K562 (cell line): Measurements from ENCODE around the gene CHPF. TPM values are rescaled to one million over a fixed set of nuclear protein-coding genes. Genes with fewer than 3 reads are reported as not detected.

Experiments
- TCF3 ChIP-seq: sonication (generic); formaldehyde crosslinking; IDR thresholded peaks from 2 replicates; pipeline ENCODE4 v1.4.0; 2020; ENCODE audit warnings: mild to moderate bottlenecking, missing genetic modification reagents
- ZNF184 ChIP-seq: sonication (generic); formaldehyde crosslinking; IDR thresholded peaks from 2 replicates; pipeline ENCODE4 v1.5.0; 2020; ENCODE audit warnings: missing genetic modification reagents
- polyA plus RNA-seq, 8 experiments: library from polyadenylated mRNA; depleted of rRNA in 4 of 8; stranded (reverse) in 5 of 8; unstranded in 3 of 8; fragments of >200 nt; fragmentation: Nextera tagmentation in 2 of 8; fragmentation: Illumina TruSeq in 1 of 8; extraction: Ambion mirVana in 2 of 8; extraction: Trizol in 1 of 8; gene quantifications; 2 replicates each; pipeline versions ENCODE4 v1.2.1 to v1.2.3, GENCODE V29; 2011 to 2014; ENCODE audit warnings: inconsistent platforms in 1 of 8, missing spikeins in 1 of 8
- total RNA-seq, 7 experiments: library from RNA; depleted of rRNA in 6 of 7; stranded (reverse); fragments of >200 nt in 6 of 7; fragmentation: Illumina TruSeq in 2 of 7; extraction: Trizol in 2 of 7; gene quantifications; 2 replicates each; pipeline versions ENCODE4 v1.2.1 to v1.2.3, GENCODE V29; 2011 to 2021; ENCODE audit warnings: low replicate concordance in 1 of 7
- TF ChIP-seq, protein P1 (sequence below): fragments of 450-650 bp; IDR thresholded peaks from 2 replicates; pipeline ENCODE4 v1.6.1; 2016; ENCODE audit warnings: low read depth
- TF ChIP-seq, protein P2 (sequence below): fragments of 450-650 bp; IDR thresholded peaks from 2 replicates; pipeline ENCODE4 v1.6.1; 2016; ENCODE audit warnings: mild to moderate bottlenecking, moderate library complexity

Gene CHPF
- total and polyA plus RNA-seq, 9 of the 15 experiments (the other 6 are each of a cell fraction or from before 2014, with no cell fraction given): 0.15 to 57.2 (median 7.9) TPM

DNA sequence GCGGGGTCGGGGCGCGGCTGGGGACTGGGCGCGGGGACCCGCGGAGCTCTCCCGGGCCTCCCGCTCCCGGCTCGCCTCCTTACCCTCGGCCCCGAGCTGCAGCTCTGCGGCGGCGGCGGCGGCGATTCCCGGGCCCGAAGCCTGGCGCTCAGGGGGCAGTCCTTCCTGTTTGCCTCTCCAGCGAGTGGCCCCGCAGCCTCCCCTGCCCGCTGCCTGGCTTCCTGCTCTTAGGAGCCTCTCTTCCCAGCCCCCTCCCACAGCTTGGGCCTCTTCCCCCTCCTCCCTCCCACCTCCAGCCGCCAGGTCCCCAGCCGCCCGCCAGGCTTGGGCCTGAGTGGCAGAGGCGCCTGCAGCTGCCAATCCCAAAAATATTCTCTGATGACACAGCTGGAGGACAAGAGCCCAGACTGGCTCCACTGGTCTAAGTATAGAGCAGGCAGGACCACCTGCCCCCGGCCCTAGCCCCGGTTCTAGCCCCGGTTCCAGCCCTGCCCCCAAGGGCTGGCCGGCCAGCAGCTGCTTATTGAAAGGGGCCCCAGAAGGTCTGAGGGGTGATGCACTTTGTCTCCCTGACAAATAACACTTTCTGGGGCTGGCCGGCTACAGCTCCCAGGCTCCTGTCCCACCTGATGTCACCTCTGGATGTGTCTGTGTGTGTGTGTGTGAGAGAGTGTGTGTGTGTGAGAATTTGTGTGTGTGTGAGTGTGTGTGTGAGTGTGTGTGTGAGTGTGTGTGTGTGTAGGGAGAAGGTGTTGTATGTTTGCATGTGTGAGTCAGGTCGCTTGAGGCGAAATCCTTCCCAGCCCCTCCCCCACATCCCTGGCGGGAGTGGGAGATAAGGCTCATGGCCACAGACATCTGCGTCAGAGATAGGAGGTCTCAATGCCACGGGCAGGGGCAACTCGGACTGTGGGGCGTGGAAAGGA lies 28.0 kb upstream of the CHPF start, which contains the start of gene OBSL1 (continued):
- TF ChIP-seq, protein P1, sequence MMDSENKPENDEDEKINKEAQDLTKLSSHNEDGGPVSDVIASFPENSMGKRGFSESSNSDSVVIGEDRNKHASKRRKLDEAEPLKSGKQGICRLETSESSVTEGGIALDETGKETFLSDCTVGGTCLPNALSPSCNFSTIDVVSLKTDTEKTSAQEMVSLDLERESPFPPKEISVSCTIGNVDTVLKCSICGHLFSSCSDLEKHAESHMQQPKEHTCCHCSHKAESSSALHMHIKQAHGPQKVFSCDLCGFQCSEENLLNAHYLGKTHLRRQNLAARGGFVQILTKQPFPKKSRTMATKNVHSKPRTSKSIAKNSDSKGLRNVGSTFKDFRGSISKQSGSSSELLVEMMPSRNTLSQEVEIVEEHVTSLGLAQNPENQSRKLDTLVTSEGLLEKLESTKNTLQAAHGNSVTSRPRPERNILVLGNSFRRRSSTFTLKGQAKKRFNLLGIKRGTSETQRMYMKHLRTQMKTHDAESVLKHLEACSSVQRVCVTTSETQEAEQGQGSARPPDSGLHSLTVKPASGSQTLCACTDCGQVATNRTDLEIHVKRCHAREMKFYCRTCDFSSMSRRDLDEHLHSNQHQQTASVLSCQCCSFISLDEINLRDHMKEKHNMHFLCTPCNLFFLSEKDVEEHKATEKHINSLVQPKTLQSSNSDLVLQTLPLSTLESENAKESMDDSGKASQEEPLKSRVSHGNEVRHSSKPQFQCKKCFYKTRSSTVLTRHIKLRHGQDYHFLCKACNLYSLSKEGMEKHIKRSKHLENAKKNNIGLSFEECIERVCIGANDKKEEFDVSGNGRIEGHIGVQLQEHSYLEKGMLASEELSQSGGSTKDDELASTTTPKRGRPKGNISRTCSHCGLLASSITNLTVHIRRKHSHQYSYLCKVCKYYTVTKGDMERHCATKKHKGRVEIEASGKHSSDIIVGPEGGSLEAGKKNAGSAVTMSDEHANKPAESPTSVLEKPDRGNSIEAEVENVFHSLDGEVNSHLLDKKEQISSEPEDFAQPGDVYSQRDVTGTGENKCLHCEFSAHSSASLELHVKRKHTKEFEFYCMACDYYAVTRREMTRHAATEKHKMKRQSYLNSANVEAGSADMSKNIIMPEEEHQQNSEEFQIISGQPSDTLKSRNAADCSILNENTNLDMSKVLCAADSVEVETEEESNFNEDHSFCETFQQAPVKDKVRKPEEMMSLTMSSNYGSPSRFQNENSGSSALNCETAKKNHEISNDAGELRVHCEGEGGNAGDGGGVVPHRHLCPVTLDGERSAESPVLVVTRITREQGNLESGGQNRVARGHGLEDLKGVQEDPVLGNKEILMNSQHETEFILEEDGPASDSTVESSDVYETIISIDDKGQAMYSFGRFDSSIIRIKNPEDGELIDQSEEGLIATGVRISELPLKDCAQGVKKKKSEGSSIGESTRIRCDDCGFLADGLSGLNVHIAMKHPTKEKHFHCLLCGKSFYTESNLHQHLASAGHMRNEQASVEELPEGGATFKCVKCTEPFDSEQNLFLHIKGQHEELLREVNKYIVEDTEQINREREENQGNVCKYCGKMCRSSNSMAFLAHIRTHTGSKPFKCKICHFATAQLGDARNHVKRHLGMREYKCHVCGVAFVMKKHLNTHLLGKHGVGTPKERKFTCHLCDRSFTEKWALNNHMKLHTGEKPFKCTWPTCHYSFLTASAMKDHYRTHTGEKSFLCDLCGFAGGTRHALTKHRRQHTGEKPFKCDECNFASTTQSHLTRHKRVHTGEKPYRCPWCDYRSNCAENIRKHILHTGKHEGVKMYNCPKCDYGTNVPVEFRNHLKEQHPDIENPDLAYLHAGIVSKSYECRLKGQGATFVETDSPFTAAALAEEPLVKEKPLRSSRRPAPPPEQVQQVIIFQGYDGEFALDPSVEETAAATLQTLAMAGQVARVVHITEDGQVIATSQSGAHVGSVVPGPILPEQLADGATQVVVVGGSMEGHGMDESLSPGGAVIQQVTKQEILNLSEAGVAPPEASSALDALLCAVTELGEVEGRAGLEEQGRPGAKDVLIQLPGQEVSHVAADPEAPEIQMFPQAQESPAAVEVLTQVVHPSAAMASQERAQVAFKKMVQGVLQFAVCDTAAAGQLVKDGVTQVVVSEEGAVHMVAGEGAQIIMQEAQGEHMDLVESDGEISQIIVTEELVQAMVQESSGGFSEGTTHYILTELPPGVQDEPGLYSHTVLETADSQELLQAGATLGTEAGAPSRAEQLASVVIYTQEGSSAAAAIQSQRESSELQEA: no peak
- TF ChIP-seq TCF3 (CRISPR knock-in tag) (peak; percentile 88), ZNF184 (CRISPR knock-in tag) (no peak)
- TF ChIP-seq, protein P2, sequence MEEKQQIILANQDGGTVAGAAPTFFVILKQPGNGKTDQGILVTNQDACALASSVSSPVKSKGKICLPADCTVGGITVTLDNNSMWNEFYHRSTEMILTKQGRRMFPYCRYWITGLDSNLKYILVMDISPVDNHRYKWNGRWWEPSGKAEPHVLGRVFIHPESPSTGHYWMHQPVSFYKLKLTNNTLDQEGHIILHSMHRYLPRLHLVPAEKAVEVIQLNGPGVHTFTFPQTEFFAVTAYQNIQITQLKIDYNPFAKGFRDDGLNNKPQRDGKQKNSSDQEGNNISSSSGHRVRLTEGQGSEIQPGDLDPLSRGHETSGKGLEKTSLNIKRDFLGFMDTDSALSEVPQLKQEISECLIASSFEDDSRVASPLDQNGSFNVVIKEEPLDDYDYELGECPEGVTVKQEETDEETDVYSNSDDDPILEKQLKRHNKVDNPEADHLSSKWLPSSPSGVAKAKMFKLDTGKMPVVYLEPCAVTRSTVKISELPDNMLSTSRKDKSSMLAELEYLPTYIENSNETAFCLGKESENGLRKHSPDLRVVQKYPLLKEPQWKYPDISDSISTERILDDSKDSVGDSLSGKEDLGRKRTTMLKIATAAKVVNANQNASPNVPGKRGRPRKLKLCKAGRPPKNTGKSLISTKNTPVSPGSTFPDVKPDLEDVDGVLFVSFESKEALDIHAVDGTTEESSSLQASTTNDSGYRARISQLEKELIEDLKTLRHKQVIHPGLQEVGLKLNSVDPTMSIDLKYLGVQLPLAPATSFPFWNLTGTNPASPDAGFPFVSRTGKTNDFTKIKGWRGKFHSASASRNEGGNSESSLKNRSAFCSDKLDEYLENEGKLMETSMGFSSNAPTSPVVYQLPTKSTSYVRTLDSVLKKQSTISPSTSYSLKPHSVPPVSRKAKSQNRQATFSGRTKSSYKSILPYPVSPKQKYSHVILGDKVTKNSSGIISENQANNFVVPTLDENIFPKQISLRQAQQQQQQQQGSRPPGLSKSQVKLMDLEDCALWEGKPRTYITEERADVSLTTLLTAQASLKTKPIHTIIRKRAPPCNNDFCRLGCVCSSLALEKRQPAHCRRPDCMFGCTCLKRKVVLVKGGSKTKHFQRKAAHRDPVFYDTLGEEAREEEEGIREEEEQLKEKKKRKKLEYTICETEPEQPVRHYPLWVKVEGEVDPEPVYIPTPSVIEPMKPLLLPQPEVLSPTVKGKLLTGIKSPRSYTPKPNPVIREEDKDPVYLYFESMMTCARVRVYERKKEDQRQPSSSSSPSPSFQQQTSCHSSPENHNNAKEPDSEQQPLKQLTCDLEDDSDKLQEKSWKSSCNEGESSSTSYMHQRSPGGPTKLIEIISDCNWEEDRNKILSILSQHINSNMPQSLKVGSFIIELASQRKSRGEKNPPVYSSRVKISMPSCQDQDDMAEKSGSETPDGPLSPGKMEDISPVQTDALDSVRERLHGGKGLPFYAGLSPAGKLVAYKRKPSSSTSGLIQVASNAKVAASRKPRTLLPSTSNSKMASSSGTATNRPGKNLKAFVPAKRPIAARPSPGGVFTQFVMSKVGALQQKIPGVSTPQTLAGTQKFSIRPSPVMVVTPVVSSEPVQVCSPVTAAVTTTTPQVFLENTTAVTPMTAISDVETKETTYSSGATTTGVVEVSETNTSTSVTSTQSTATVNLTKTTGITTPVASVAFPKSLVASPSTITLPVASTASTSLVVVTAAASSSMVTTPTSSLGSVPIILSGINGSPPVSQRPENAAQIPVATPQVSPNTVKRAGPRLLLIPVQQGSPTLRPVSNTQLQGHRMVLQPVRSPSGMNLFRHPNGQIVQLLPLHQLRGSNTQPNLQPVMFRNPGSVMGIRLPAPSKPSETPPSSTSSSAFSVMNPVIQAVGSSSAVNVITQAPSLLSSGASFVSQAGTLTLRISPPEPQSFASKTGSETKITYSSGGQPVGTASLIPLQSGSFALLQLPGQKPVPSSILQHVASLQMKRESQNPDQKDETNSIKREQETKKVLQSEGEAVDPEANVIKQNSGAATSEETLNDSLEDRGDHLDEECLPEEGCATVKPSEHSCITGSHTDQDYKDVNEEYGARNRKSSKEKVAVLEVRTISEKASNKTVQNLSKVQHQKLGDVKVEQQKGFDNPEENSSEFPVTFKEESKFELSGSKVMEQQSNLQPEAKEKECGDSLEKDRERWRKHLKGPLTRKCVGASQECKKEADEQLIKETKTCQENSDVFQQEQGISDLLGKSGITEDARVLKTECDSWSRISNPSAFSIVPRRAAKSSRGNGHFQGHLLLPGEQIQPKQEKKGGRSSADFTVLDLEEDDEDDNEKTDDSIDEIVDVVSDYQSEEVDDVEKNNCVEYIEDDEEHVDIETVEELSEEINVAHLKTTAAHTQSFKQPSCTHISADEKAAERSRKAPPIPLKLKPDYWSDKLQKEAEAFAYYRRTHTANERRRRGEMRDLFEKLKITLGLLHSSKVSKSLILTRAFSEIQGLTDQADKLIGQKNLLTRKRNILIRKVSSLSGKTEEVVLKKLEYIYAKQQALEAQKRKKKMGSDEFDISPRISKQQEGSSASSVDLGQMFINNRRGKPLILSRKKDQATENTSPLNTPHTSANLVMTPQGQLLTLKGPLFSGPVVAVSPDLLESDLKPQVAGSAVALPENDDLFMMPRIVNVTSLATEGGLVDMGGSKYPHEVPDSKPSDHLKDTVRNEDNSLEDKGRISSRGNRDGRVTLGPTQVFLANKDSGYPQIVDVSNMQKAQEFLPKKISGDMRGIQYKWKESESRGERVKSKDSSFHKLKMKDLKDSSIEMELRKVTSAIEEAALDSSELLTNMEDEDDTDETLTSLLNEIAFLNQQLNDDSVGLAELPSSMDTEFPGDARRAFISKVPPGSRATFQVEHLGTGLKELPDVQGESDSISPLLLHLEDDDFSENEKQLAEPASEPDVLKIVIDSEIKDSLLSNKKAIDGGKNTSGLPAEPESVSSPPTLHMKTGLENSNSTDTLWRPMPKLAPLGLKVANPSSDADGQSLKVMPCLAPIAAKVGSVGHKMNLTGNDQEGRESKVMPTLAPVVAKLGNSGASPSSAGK: peak; percentile 52
